ENCODE measurements around the gene NCKAP5.

Gene NCKAP5

DNA sequence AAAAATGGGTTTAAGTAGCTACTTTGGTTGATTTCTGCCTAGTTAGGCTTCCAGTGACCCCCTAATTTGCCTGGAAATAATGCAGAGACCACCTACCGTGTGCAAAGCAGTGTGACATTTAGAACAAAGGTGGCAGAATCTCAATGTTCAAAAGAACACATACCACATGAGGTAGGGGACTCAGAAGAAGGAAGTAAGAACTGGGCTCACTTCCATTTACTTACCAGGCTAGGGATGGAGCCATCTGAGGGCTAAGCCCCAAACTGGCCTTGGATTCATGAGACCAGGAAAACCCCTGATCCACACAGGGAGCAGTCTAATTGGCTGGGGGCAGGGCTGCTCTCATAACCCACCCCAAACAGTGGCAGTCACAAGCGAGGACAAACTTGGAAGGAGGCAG lies 190.7 kb downstream of the NCKAP5 start:
- DNase-seq: no peak

DNA sequence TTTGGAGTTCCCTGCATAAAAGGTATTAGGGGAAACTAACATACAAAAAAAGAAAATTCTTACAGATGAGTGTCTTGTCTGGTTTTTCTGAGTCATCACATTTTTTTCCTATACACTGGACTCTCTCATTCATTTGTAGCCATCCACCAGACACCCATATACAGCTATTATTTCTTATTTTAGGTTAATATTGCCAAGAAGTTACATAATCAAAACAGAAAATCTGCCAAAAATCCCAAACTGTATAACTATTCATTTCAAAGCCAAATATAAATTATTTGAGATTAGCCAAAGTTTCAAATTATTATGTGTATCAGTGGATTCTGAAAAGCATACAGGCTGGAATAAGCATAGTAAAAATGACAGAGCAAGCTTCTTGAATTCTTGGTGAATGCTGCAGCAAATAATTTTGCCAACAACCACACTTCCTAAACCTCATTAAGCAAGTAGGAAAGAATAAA lies 191.2 kb downstream of the NCKAP5 start:
- DNase-seq: no peak

- no peak for DNase-seq
Measured at GRCh38 chr2:133374781-133375180, 193.5 kb downstream of the NCKAP5 start.

DNA sequence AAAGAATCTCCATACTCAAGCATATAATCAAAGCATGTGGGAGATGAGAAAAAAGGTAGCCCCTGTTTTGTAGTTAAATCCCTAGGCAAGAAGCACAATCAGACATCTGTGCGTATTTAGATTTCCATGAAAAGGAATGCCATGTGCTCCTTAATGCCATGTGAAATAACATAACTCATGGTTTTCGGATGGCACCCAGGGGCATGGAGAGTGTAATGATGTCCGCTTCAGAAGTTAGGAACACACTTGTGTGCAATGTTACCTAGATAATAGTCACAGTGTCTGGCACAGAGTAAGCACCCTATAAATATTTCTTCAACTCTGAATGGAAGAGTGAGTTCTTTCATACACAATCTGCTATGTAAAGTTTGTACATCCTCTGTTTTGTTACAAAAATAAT lies 197.0 kb downstream of the NCKAP5 start:
- no peak for DNase-seq

GRCh38 chr2:133369901-133370658 lies 198.2 kb downstream of the NCKAP5 start:
- no peak for DNase-seq

GRCh38 chr2:133365117-133365516 lies 203.1 kb downstream of the NCKAP5 start:
- no peak for DNase-seq

- no peak for DNase-seq
Measured at GRCh38 chr2:133364636-133365035, 203.6 kb downstream of the NCKAP5 start.

- no peak for DNase-seq
Measured at GRCh38 chr2:133363884-133364283, 204.4 kb downstream of the NCKAP5 start.

GRCh38 chr2:133362061-133362476 lies 206.2 kb downstream of the NCKAP5 start:
- no peak for DNase-seq

GRCh38 chr2:133360882-133361281 lies 207.4 kb downstream of the NCKAP5 start:
- no peak for DNase-seq

DNA sequence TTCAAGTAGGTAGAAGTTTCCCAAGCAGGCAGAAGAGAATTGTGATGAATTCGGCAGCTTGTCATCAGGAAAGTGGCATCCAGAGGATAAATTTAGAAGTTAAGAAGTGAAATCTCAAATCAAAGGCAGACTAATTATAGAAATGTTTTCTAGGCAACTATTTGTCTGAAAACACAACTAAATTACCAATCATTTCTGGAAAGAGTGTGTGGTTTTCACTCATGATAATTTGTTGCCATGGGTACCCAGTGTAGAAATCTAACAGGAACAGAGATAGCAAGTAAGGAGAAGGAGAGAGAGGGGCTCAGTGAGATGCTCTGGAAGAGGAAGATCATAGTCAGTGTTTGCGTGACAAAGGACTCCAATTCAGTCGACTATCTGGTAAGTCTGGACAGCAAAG lies 208.1 kb downstream of the NCKAP5 start:
- no peak for DNase-seq

GRCh38 chr2:133352719-133353118 lies 215.5 kb downstream of the NCKAP5 start:
- no peak for DNase-seq

GRCh38 chr2:133346654-133347053 lies 221.6 kb downstream of the NCKAP5 start:
- no peak for DNase-seq

DNA sequence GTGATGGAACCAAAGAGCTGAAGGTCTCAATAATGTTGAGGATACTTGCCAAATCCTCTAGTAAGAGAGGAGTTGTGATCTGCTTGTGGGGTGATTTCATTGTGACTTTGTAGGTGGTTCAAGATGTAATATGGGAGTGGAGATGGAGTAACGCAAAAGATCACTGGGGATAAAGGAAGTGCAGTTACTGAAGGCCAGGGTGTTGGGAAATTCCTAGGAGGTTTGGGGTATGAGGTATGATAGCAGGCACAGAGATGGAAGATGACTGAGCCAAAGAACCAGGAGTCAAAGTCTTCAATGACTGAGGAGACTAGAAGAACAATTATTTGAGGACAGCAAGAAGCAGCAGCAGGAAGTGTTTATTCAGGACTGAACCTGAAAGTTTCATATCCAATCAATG lies 222.6 kb downstream of the NCKAP5 start:
- DNase-seq: no peak

DNA sequence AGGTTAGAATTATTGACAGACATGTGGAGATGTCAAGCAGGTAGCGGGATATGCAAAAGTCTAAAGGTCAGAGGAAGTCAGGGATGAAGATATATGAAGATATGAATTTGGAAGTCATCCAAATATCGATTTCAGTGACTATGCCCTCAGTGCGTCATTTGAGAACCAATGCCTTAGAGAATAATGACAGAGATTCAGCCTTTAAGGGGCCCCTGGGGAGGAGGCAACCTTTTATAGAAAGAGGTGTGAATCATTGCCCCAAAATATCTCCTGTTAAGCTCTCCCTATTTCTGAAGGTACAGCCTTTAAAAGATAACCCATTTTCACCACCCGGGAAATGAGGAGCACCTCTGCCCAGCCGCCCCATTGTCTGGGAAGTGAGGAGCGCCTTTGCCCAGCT lies 223.4 kb downstream of the NCKAP5 start:
- no peak for DNase-seq

DNA sequence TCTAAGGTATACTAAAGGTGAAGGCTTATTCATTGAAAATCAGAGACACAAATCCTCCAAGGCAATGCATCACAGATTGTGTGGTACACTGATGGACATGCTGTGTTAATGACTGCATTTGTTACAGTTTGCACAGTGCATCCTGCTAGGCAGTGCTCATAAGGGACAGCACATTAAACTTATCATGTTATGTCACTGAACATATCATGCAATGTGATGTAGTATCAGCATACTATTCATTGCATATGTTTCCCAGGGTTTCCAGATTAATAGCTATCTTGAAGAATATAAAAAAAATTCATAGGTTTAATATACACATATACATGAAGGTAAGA lies 225.3 kb downstream of the NCKAP5 start:
- DNase-seq: no peak

DNA sequence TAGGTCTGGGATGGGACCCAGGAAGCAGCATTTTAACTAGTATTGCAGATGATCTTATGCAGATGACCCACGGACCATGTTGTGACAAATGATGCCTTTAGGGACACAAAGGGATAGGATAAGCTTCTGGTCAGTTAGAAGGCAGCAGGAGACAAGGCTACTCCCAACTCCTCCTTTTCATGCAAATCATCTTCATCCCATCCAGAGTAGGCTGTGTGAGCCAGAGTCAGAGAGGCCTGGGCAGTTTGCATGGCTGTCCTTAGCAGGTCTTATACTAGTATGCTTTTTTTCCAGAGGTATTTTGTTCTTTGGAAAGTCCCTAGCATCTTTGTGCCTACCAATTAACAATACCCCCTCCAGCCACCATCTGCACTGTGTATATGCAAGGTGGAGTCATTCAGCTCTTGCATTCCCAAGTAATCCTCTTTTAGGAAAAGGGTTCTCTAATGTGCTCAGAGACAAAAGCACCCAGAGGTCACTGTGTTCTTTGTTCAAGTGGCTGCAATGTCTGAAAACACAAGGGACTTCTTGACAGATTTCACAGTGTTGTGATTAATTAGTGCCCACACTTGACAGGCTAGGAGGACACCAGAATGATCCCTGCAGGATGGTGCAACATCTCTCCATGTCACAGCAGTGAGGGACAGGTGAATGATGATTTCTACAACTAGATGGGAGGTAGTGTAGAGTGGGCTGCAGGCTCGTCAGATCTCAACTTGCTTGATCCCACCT lies 225.8 kb downstream of the NCKAP5 start:
- no peak for DNase-seq

GRCh38 chr2:133341575-133341974 lies 226.7 kb downstream of the NCKAP5 start:
- DNase-seq: no peak

GRCh38 chr2:133338224-133338623 lies 230.0 kb downstream of the NCKAP5 start:
- DNase-seq: no peak

DNA sequence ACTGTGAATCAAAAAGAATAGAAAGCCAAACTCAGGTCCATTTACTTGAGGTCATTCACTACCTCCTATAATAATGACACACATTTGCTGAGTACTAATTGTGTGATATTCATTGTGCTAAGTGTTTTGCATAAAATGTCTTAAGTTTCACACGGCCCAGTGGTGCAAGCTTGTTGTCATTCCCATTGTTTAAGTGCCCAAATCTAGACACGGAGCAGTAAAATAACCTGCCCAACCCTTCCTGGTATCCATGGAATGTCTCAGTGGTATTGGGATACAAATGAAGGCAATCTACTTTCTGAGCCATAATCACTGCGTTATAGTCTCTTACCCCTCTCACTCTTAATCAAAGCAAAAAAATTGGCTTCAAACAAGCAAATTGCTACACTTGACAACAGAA lies 233.3 kb downstream of the NCKAP5 start:
- DNase-seq: no peak

- DNase-seq: no peak
Measured at GRCh38 chr2:133333181-133333580, 235.1 kb downstream of the NCKAP5 start.

DNA sequence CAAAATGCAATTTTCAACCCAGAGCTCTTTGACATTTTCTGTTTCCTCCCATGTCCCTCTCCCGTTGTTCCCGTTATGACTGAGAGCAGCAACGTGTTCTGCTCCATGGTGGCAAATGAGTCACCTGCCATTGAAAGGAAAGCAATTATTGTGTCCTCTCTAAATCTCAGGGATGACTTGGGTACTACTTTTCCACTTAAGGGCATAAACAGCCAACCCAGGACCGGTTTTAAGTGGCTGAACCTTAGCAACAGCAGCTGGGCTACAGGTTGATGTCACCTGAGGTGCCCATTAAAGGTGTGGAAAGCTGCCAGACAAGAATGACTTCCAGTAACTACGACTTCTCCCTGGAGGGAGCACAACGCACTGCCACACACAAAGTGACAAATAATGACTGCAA lies 236.8 kb downstream of the NCKAP5 start:
- DNase-seq: no peak

DNA sequence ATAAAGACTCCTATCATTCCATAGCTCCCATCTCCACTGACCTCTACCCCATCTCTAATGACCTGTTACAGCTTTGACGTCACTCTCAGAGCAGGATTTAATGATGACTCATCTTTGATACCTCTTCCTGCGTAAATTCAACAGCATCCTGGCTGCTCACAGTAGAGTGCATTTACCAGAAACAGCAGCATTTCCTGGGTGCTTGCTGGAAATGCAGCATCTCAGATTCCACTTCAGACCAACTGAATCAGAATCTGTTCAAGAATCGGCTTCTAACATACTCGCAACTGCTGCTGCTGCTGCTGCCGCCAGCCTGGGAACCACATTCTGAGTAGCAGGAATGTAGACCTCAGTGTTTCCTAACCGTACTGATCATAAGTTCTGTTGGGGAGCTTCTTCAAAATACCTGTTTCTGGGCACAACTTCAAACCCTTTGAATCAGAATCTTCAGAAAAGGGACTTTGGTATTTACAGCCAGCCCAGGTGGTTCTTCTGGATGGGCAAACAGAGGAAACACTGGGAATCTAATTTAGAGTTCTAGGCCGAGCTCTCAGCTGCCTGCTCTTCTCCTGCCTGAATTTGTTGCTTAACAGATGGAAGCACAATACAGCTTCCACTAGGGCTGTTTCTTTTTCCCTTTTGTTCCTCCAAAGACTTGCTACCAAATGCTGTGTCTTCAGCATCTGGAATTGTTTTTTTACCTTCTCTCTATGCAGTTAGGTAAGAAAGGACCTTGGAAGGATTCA lies 241.4 kb downstream of the NCKAP5 start:
- DNase-seq: no peak

DNA sequence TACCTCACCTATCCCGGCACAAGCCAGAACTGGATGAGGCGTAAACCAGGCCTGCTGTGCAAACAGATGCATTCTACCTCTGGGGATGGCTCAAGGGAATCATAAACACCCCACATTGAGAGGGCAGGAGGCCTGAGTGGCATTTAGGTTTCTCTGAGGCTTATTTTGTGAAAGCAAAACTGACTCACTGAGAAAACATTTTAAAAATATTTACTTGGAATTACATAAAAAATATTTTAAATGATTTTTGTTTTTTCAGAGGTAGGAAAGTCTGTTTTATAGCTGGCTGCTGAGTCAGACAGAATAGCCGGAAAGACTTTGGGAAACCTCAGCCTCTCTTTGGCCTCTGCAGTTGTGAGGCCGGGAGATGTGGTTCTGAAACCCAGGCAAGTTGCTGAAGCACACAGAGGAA lies 244.1 kb downstream of the NCKAP5 start:
- DNase-seq: no peak

Data from activated naive CD4-positive, alpha-beta T cell treated with anti-CD3 and anti-CD28 coated beads, Interleukin-2, amount 50 U/mL, for 16 hours (primary cell).